CD14-positive monocyte (primary cell): ENCODE measurements around the gene G6PC3. TPM values are rescaled to one million over a fixed set of nuclear protein-coding genes. Genes with fewer than 3 reads are reported as not detected.

Experiments used
- DNase-seq, 3 donors: peaks; one replicate each; pipeline ENCODE4 v3.0.0-alpha.2; 2011 to 2022
- H2AFZ ChIP-seq: 2 replicates; pipeline ENCODE4 v1.6.0; 2012; ENCODE audit warnings: mild to moderate bottlenecking, low read depth, low read length, inconsistent platforms; ENCODE audit not compliant: insufficient read depth, poor library complexity, severe bottlenecking
- H3K27ac ChIP-seq, 2 donors: 1 replicate in 1 of 2; 2 replicates in 1 of 2; pipeline ENCODE4 v1.5.1; 2012 to 2013; ENCODE audit warnings: low read length in 2 of 2, control low read depth in 1 of 2, inconsistent platforms in 1 of 2, low read depth in 1 of 2, mild to moderate bottlenecking in 1 of 2
- H3K27me3 ChIP-seq, 2 donors: one replicate each; pipeline versions ENCODE4 v1.6.0 to v1.6.1; 2011 to 2013; ENCODE audit warnings: low read length in 2 of 2; ENCODE audit not compliant: control insufficient read depth in 2 of 2, insufficient read depth in 2 of 2
- H3K36me3 ChIP-seq, 2 donors: replicated peaks in 1 of 2; 1 replicate in 1 of 2; 2 replicates in 1 of 2; pipeline versions ENCODE4 v1.5.1 to v1.6.1; 2012 to 2013; ENCODE audit warnings: low read length in 2 of 2, control low read depth in 1 of 2, inconsistent platforms in 1 of 2, mild to moderate bottlenecking in 1 of 2; ENCODE audit not compliant: insufficient read depth in 2 of 2, control insufficient read depth in 1 of 2
- H3K4me1 ChIP-seq, 2 donors: 1 replicate in 1 of 2; 2 replicates in 1 of 2; pipeline versions ENCODE4 v1.5.1 to v1.6.1; 2012 to 2013; ENCODE audit warnings: low read length in 2 of 2, control low read depth in 1 of 2, inconsistent platforms in 1 of 2, mild to moderate bottlenecking in 1 of 2, moderate library complexity in 1 of 2; ENCODE audit not compliant: insufficient read depth in 2 of 2, control insufficient read depth in 1 of 2
- H3K4me2 ChIP-seq: replicated peaks from 2 replicates; pipeline ENCODE3; 2012; ENCODE audit warnings: low read length, moderate library complexity, mild to moderate bottlenecking; ENCODE audit not compliant: poor library complexity, severe bottlenecking; ENCODE audit errors: extremely low read depth
- H3K4me3 ChIP-seq, 3 experiments: fragments of 200-600 bp in 1 of 3; sonication (generic) in 1 of 3; replicated peaks in 1 of 3; 1 replicate in 2 of 3; 2 replicates in 1 of 3; pipeline ENCODE4 v1.5.1; 2011 to 2013; ENCODE audit warnings: low read length in 3 of 3, mild to moderate bottlenecking in 3 of 3, control low read depth in 2 of 3, low read depth in 2 of 3, inconsistent platforms in 1 of 3, moderate library complexity in 1 of 3
- H3K79me2 ChIP-seq: 2 replicates; pipeline ENCODE4 v1.6.0; 2012; ENCODE audit warnings: mild to moderate bottlenecking, control low read depth, inconsistent platforms, low read length, moderate library complexity; ENCODE audit not compliant: insufficient read depth
- H3K9ac ChIP-seq: 2 replicates; pipeline ENCODE4 v1.6.0; 2017; ENCODE audit warnings: low read length, mild to moderate bottlenecking; ENCODE audit not compliant: insufficient read depth, poor library complexity, severe bottlenecking
- H3K9me3 ChIP-seq, 2 donors: replicated peaks in 1 of 2; 1 replicate in 1 of 2; 2 replicates in 1 of 2; pipeline versions ENCODE4 v1.5.1 to v1.6.1; 2012 to 2013; ENCODE audit warnings: low read length in 2 of 2, control low read depth in 1 of 2; ENCODE audit not compliant: control insufficient read depth in 1 of 2, insufficient read depth in 1 of 2
- H4K20me1 ChIP-seq: 2 replicates; pipeline ENCODE4 v1.6.0; 2012; ENCODE audit warnings: mild to moderate bottlenecking, low read length, control low read depth, moderate library complexity; ENCODE audit not compliant: insufficient read depth
- H3K27ac Mint-ChIP-seq, 7 donors: one replicate each; pipeline ENCODE4 v1.8.0; 2020; ENCODE audit warnings: mild to moderate bottlenecking in 7 of 7, mixed read lengths in 7 of 7, moderate library complexity in 6 of 7, inconsistent platforms in 2 of 7
- H3K27me3 Mint-ChIP-seq, 3 donors: one replicate each; pipeline ENCODE4 v1.8.0; 2021 to 2022; ENCODE audit warnings: low read depth in 3 of 3, mild to moderate bottlenecking in 3 of 3, mixed read lengths in 3 of 3, moderate library complexity in 3 of 3, inconsistent platforms in 1 of 3
- H3K36me3 Mint-ChIP-seq, 2 donors: one replicate each; pipeline ENCODE4 v1.8.0; 2020; ENCODE audit warnings: mixed read lengths in 2 of 2, inconsistent platforms in 1 of 2, mild to moderate bottlenecking in 1 of 2
- H3K4me1 Mint-ChIP-seq: one replicate; pipeline ENCODE4 v1.8.0; 2020; ENCODE audit warnings: mild to moderate bottlenecking, mixed read lengths
- H3K4me3 Mint-ChIP-seq, 2 donors: one replicate each; pipeline ENCODE4 v1.8.0; 2020; ENCODE audit warnings: mild to moderate bottlenecking in 2 of 2, mixed read lengths in 2 of 2, moderate library complexity in 1 of 2
- H3K9me3 Mint-ChIP-seq, 7 donors: one replicate each; pipeline ENCODE4 v1.8.0; 2020 to 2022; ENCODE audit warnings: mixed read lengths in 7 of 7, mild to moderate bottlenecking in 6 of 7, moderate library complexity in 6 of 7, inconsistent platforms in 2 of 7
- WGBS: methylation state at CpG from one replicate; pipeline ENCODE4 v1.1.5; 2013; ENCODE audit warnings: missing lambda C conversion rate; ENCODE audit not compliant: insufficient coverage; 5-methylcytosine and 5-hydroxymethylcytosine counted together
- intact Hi-C, 2 donors: fragments of 100-400 bp; cut with micrococcal nuclease; formaldehyde crosslinking; loops; one replicate each; pipeline versions ENCODE4 v1.15.0 to v1.15.1; 2023
- polyA plus RNA-seq, 3 donors: library from polyadenylated mRNA; depleted of rRNA in 1 of 3; unstranded in 2 of 3; stranded (reverse) in 1 of 3; fragments of 300-500 nt in 2 of 3; fragments of >200 nt in 1 of 3; fragmentation: Illumina TruSeq in 2 of 3; gene quantifications; 1 replicate in 2 of 3; 2 replicates in 1 of 3; pipeline ENCODE4 v1.2.3, GENCODE V29; 2012 to 2021
- TF ChIP-seq, protein P1 (sequence below): fragments of 200-600 bp; IDR thresholded peaks from one replicate; pipeline ENCODE4 v1.8.0; 2022; ENCODE audit warnings: antibody characterized with exemption, mild to moderate bottlenecking

G6PC3 gene
- polyA plus RNA-seq, 3 donors: 38.0 to 46.4 (median 42.4) TPM

DNA sequence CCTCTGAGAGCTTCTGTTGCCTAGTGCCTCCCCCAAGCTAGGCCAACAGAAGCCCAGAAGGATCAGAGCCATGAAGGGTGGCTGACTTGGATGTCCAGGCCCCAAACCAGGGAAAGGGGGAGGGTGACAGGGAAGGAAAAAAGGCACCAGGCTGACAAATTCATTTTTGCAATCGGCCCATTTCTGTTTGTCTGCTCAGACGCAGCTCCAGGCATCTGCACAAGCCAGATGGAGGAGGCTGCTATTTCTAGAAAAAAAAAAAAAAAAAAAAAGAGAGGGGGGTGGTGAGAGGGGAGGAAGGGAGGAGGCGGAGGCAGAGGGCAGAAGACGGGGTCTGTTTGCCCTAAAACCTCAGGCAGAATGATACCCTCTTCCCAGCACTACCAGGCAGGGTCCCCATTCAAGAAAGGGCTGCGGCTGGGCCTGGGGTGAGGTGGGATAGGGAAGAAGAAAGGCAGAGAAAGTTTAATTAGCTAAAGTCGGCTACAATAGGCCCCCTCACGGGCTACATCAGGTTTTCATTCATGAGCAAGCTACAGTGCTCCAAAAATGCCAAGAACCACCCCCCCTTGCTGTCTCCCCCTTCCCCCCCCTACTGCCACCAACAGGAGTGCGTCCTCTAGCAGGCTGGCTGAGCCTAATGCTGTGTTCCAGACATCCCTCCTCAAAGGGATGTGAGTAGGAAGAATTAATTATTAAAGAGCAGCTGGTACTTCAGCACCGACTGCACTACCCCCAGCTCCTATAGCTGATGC lies 50.5 kb downstream of the G6PC3 start:
- TF ChIP-seq, protein P1, sequence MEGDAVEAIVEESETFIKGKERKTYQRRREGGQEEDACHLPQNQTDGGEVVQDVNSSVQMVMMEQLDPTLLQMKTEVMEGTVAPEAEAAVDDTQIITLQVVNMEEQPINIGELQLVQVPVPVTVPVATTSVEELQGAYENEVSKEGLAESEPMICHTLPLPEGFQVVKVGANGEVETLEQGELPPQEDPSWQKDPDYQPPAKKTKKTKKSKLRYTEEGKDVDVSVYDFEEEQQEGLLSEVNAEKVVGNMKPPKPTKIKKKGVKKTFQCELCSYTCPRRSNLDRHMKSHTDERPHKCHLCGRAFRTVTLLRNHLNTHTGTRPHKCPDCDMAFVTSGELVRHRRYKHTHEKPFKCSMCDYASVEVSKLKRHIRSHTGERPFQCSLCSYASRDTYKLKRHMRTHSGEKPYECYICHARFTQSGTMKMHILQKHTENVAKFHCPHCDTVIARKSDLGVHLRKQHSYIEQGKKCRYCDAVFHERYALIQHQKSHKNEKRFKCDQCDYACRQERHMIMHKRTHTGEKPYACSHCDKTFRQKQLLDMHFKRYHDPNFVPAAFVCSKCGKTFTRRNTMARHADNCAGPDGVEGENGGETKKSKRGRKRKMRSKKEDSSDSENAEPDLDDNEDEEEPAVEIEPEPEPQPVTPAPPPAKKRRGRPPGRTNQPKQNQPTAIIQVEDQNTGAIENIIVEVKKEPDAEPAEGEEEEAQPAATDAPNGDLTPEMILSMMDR: no peak
- no peak overlapping the region for H3K9ac ChIP-seq
- intact Hi-C loops: loop anchor here in 1 of 2 donors (10.0 kb wide), 1 partner anchor 204 kb away; the partner anchor contains the start of gene SLC25A39
- H3K9me3 Mint-ChIP-seq: no peaks in the 10 kb centered on the region
- peak overlapping the region in 1 of 3 experiments; percentile 95 for H3K4me3 ChIP-seq
- H2AFZ ChIP-seq: no peak overlapping the region
- peak overlapping the region in 2 of 7 donors; percentile 28 to 91 for H3K27ac Mint-ChIP-seq
- peaks cover 21 to 26% of the 10 kb centered on the region in 2 donors for H3K4me1 ChIP-seq
- H3K27ac ChIP-seq: no peak overlapping the region
- no peaks in the 10 kb centered on the region for H3K9me3 ChIP-seq
- peaks cover 12 to 28% of the 10 kb centered on the region in 2 donors for H3K36me3 ChIP-seq
- WGBS: 80% methylated on average over 1 of the region's 9 CpGs
- DNase-seq: no peak
- H3K27me3 Mint-ChIP-seq: peaks cover 1 to 3% (median 3%) of the 10 kb centered on the region in 3 donors
- peaks cover 51% of the 10 kb centered on the region for H3K79me2 ChIP-seq
- no peaks in the 10 kb centered on the region for H3K27me3 ChIP-seq
- peaks cover 68% of the 10 kb centered on the region for H4K20me1 ChIP-seq
- H3K36me3 Mint-ChIP-seq: peaks cover 35 to 36% of the 10 kb centered on the region in 2 donors
- peak overlapping the region; percentile 99 for H3K4me2 ChIP-seq
- H3K4me1 Mint-ChIP-seq: peaks cover 26% of the 10 kb centered on the region
- peak overlapping the region in 1 of 2 donors; percentile 16 for H3K4me3 Mint-ChIP-seq

DNA sequence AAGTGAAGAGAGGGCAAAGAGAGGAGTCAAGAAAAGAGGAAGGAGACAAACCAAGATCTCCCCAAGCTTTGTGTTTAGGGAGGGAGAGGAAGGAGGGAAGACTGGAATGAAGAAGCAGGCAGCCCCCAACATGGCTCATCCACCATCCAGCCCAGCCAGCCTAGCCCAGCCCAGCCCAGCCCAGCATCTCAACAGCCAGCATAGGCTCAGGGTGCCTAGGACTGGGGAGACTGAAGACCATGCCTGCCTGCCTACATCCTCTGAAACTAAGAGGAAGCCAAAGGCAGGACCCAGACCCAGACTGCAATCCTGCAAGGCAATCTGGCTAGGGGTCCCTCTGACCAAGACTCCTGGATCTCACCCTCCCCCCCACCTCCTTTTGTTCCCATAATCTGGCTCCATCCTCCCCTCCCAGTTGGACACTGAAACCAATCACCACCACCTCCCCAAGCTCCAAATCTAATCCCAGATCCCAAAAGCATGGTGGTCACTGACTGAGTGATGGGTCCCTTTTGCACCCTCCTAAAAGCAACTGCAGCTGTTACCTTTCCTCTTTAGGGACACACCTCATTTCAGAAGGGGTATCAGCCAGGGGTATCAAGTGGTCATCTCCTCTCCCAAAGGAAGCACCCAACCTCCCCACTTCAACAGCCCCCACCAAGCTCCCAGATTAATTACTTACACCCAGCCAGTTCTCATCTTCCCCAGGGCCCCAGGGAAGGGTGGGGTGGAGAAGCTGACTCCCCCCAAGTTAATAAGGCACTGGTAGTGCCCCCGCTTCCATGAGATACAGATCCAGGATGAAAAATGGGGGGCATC lies 51.7 kb downstream of the G6PC3 start:
- Histone ChIP-seq H3K36me3 (peaks cover 6 to 16% of the 10 kb centered on the region in 2 donors), H3K9me3 (no peaks in the 10 kb centered on the region), H3K79me2 (peaks cover 51% of the 10 kb centered on the region), H3K27me3 (no peaks in the 10 kb centered on the region), H3K27ac (peak overlapping the region; percentile 20 to 98), H2AFZ (peak overlapping the region; percentile 79), H4K20me1 (peaks cover 57% of the 10 kb centered on the region), H3K4me2 (peak overlapping the region; percentile 99), H3K4me3 (peak overlapping the region; percentile 93 to 97 (median 95)), H3K9ac (peak overlapping the region; percentile 97), H3K4me1 (peaks cover 21 to 26% of the 10 kb centered on the region in 2 donors)
- Mint-ChIP-seq H3K27ac (peak overlapping the region; percentile 77 to 98 (median 92)), H3K9me3 (no peaks in the 10 kb centered on the region), H3K4me3 (peak overlapping the region; percentile 92 to 94), H3K36me3 (peaks cover 24% of the 10 kb centered on the region in 2 donors), H3K27me3 (peaks cover 3 to 5% (median 3%) of the 10 kb centered on the region in 3 donors), H3K4me1 (peaks cover 26% of the 10 kb centered on the region)
- intact Hi-C loops: loop anchor here (2.0 to 10.0 kb wide), 3 partner anchors 17 to 203 kb away; partner anchors contain the start of genes G6PC3 (in 1 of the 2) and SLC25A39 (in 1 of the 2)
- TF ChIP-seq, protein P1: no peak
- no CpG with 5 or more reads among the region's 1 CpG for WGBS
- DNase-seq: peak in 2 of 3 donors; percentile 27 to 32
